ENCODE measurements around the gene ZNF69.

Gene ZNF69

GRCh38 chr19:11950312-11950711, 62.7 kb downstream of the ZNF69 start:
- Mint-ChIP-seq H3K4me3 (no peak overlapping the region), H3K4me1 (ENCODE audit: low read depth) (no peaks in the 10 kb centered on the region), H3K9me3 (peaks cover 91% of the 10 kb centered on the region), H3K27ac (no peak overlapping the region), H3K36me3 (ENCODE audit: low read depth) (peaks cover 78% of the 10 kb centered on the region), H3K27me3 (no peaks in the 10 kb centered on the region)
- intact Hi-C loops (cut with micrococcal nuclease) = no loop called here
